ENCODE results near the gene SYT1. TPM values are rescaled to one million over a fixed set of nuclear protein-coding genes. Genes with fewer than 3 reads are reported as not detected.

Gene SYT1
- total RNA-seq, 1 donor from 2014 or later, result 19.5 TPM

GRCh38 chr12:79482921-79483320 lies 618.3 kb downstream of the SYT1 start:
- no peaks in the 10 kb centered on the region for H3K27me3 Mint-ChIP-seq (ENCODE audit: low read depth)
- no peak for DNase-seq (ENCODE audit: low read depth, low spot score)
- TF ChIP-seq CTCF (conservative IDR thresholded peaks at IDR 0.05), result no peak
- no peak overlapping the region for H3K4me3 Mint-ChIP-seq
- no peaks in the 10 kb centered on the region for H3K4me1 Mint-ChIP-seq
- peaks cover 3% of the 10 kb centered on the region for H3K9me3 Mint-ChIP-seq
- H3K27ac Mint-ChIP-seq (ENCODE audit: unreplicated experiment), result no peak overlapping the region
- no peaks in the 10 kb centered on the region for H3K36me3 Mint-ChIP-seq (ENCODE audit: low read depth)

- TF ChIP-seq CTCF (conservative IDR thresholded peaks at IDR 0.05), result no peak
- no peak overlapping the region for H3K27ac Mint-ChIP-seq (ENCODE audit: unreplicated experiment)
- H3K27me3 Mint-ChIP-seq (ENCODE audit: low read depth), result no peaks in the 10 kb centered on the region
- no peak overlapping the region for H3K4me3 Mint-ChIP-seq
- H3K4me1 Mint-ChIP-seq, result no peaks in the 10 kb centered on the region
- H3K36me3 Mint-ChIP-seq (ENCODE audit: low read depth), result no peaks in the 10 kb centered on the region
- H3K9me3 Mint-ChIP-seq, result peaks cover 5% of the 10 kb centered on the region
- DNase-seq (ENCODE audit: low read depth, low spot score), result no peak
Observed at GRCh38 chr12:79486154-79486553, 621.6 kb downstream of the SYT1 start.

GRCh38 chr12:79487386-79488110 lies 623.0 kb downstream of the SYT1 start:
- no peak for TF ChIP-seq CTCF (conservative IDR thresholded peaks at IDR 0.05)
- no peak for DNase-seq (ENCODE audit: low read depth, low spot score)
- Mint-ChIP-seq H3K4me1 (no peaks in the 10 kb centered on the region), H3K27ac (ENCODE audit: unreplicated experiment) (no peak overlapping the region), H3K27me3 (ENCODE audit: low read depth) (no peaks in the 10 kb centered on the region), H3K4me3 (no peak overlapping the region), H3K36me3 (ENCODE audit: low read depth) (no peaks in the 10 kb centered on the region), H3K9me3 (peaks cover 12% of the 10 kb centered on the region)

Small RNA genes within 50 kb of the gene (microRNA-seq; reads per million reads assigned to microRNA genes)
- gene MIR1252, result 4.1 reads per million

Data from neural crest cell (in vitro differentiated cells).